22Rv1 (cell line): ENCODE results near the gene PITPNM3.

ENCODE experiments used
- H3K27ac ChIP-seq: fragments of 450-650 bp; 2 replicates; pipeline ENCODE4 v1.5.1; 2017
- CTCF ChIP-seq: fragments of 450-650 bp; IDR thresholded peaks from 2 replicates; pipeline ENCODE4 v1.5.1; 2017; ENCODE audit warnings: mild to moderate bottlenecking
- ZFX ChIP-seq: fragments of 450-650 bp; IDR thresholded peaks from 2 replicates; pipeline ENCODE4 v1.6.1; 2017; ENCODE audit warnings: antibody characterized with exemption, borderline replicate concordance

Gene PITPNM3

GRCh38 chr17:6568184-6568758 is 11.9 kb upstream of the PITPNM3 start:
- H3K27ac ChIP-seq = no peak overlapping the region
- TF ChIP-seq ZFX (no peak), CTCF (no peak)

DNA sequence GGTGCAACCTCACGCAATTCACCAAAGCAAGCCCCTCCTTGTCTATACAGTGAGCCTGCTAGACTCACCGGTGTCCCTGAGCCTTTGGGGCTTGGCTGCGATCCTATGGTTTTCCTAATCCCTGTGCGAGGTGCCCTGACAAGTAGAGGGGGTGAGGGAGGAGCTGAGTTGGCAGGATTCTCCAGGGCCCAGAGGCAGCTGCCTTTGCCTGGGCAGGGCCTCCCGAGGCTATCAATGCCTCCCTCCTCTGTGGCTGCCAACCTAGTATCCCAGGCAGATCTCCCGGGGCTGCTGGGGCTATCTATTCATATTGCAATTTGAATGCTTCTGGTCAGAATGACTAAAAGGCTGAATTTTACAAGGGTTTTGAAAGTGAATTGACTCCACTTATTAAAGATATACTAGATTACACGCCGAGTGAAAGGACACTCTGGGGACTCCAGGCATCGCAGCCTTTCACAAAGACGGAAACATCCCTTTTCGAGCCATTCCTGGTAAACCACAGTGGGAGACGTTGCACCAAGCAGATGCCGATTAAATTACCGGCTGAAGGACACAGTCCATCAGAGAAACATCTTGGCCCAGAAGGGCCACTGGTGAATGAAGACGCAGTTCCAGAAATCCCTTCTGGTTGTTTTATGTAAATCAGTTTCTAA is 11.3 kb upstream of the PITPNM3 start:
- TF ChIP-seq ZFX (no peak), CTCF (no peak)
- H3K27ac ChIP-seq = no peak overlapping the region

DNA sequence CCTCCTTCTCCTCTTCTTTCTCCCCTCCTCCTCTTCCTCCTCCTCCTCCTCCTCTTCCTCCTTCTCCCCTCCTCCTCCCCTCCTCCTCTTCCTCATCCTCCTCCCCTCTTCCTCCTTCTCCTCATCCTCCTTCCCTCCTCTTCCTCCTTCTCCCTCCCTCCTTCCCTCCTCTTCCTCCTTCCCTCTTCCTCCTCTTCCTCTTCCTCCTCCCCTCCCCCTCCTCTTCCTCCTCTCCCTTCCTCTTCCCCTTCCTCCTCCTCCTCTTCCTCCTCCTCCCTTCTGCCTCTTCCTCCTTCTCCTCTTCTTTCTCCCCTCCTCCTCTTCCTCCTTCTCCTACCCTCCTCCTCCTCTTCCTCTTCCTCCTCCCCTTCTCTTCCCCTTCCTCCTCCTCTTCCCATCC is 5.1 kb upstream of the PITPNM3 start:
- H3K27ac ChIP-seq = no peak overlapping the region
- no peak for TF ChIP-seq CTCF

DNA sequence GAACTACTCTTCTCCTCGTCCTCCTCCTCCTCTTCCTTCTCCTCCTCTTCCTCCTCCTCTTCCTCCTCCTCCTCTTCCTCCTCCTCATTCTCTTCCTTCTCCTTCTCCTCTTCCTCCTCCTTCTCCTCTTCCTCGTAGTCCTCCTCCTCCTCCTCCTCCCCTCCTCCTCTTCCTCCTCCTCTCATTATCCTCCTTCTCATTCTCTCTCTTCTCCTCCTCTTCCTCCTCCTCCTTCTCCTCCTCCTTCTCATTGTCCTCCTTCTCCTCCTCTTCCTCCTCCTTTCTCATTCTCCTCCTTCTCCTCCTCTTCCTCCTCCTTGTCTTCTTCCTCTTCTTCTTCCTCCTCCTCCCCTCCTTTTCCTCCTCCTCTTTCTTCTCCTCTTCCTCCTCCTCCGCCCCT is 4.1 kb upstream of the PITPNM3 start:
- H3K27ac ChIP-seq = no peak overlapping the region
- TF ChIP-seq ZFX (no peak), CTCF (no peak)

DNA sequence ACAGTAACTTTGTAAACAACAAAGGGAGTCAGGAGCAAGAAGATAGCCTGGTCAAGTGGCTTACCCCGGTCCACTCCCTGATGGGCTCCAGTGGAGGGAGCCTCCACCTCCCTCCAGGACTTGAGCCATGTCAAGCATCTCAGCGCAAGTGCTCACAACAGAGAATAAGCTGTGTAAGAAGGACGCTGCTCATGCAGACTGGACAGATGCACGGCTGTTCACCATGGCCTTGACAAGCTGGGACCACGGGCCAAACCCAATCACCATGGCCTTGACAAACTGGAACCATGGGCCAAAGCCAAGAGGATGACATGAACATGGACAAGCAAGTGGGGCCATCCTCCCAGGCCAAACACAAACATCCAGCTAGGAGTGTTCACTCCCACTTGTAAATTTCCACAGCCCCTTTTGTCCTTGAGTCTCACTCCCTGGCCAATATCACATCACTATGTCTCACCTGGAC is 3.4 kb upstream of the PITPNM3 start:
- TF ChIP-seq ZFX (no peak), CTCF (no peak)
- H3K27ac ChIP-seq = no peak overlapping the region

GRCh38 chr17:6558932-6559752 is 2.8 kb upstream of the PITPNM3 start:
- TF ChIP-seq ZFX (no peak), CTCF (no peak)
- no peak overlapping the region for H3K27ac ChIP-seq

DNA sequence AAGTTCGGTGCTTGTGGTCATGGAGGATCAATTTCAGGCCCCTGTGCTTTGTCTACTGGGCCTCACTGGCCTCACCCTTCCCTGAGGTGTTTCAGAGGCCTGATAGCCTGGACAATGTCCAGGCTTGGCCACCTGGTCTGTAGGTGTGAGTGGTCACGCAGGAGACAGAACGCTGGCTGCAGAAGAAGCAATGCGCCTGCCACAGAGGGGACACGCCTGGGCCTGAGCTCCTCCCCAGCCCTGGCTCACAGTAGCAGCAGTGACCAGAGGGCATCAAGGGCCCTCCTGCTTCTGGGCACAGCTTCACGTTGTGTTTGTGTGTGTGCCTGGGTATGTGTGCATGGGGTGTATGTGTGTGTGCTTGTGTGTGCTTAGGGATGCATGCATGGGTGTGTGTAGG is 1.9 kb upstream of the PITPNM3 start:
- H3K27ac ChIP-seq = no peak overlapping the region
- no peak for TF ChIP-seq ZFX
- TF ChIP-seq CTCF = no peak
